Keratinocyte (primary cell): Measurements from ENCODE around the gene LYRM2. TPM values are rescaled to one million over a fixed set of nuclear protein-coding genes. Genes with fewer than 3 reads are reported as not detected.

Experiments
- DNase-seq: peaks from one replicate; pipeline ENCODE4 v3.0.0-alpha.2; 2011; ENCODE audit warnings: low read depth, missing footprints, low spot score
- FAIRE-seq: peaks from 2 replicates; lab custom pipeline; 2011; peaks lifted over from hg19 to GRCh38; lab: Jason Lieb, UNC
- H2AFZ ChIP-seq: 2 replicates; pipeline ENCODE4 v1.6.0; 2012; ENCODE audit warnings: low read length, control low read depth, inconsistent platforms; ENCODE audit not compliant: control insufficient read depth
- H3K27ac ChIP-seq: 2 replicates; pipeline ENCODE4 v1.5.1; 2011; ENCODE audit warnings: low read length; ENCODE audit not compliant: control insufficient read depth, insufficient read depth
- H3K27me3 ChIP-seq: 3 replicates; pipeline ENCODE4 v1.6.0; 2011; ENCODE audit warnings: low read length; ENCODE audit not compliant: control insufficient read depth, insufficient read depth; ENCODE audit errors: extremely low read depth
- H3K36me3 ChIP-seq, 2 experiments: 2 replicates in 1 of 2; 3 replicates in 1 of 2; pipeline ENCODE4 v1.5.1; 2011; ENCODE audit warnings: low read length in 2 of 2, mild to moderate bottlenecking in 1 of 2; ENCODE audit not compliant: control insufficient read depth in 2 of 2, insufficient read depth in 2 of 2; ENCODE audit errors: extremely low read depth in 1 of 2
- H3K4me1 ChIP-seq: 3 replicates; pipeline ENCODE4 v1.5.1; 2011; ENCODE audit warnings: low read length; ENCODE audit not compliant: control insufficient read depth, insufficient read depth; ENCODE audit errors: extremely low read depth
- H3K4me2 ChIP-seq: 3 replicates; pipeline ENCODE4 v1.6.0; 2011; ENCODE audit warnings: low read depth, low read length; ENCODE audit not compliant: control insufficient read depth, insufficient read depth; ENCODE audit errors: extremely low read depth
- H3K4me3 ChIP-seq, 3 experiments: fragments of 200-600 bp in 1 of 3; sonication (generic) in 1 of 3; 2 replicates in 2 of 3; 3 replicates in 1 of 3; pipeline ENCODE4 v1.5.1; 2011 to 2016; ENCODE audit warnings: low read length in 3 of 3, mild to moderate bottlenecking in 3 of 3, control low read depth in 2 of 3, inconsistent platforms in 1 of 3, low read depth in 1 of 3, mixed read lengths in 1 of 3, mixed run types in 1 of 3, moderate library complexity in 1 of 3; ENCODE audit not compliant: control insufficient read depth in 2 of 3, insufficient read depth in 2 of 3; ENCODE audit errors: extremely low read depth in 1 of 3
- H3K79me2 ChIP-seq: 2 replicates; pipeline ENCODE4 v1.6.0; 2012; ENCODE audit warnings: low read length; ENCODE audit not compliant: control insufficient read depth, insufficient read depth
- H3K9ac ChIP-seq: 3 replicates; pipeline ENCODE4 v1.6.0; 2011; ENCODE audit warnings: low read length; ENCODE audit not compliant: control insufficient read depth, insufficient read depth; ENCODE audit errors: extremely low read depth
- H3K9me1 ChIP-seq: 3 replicates; pipeline ENCODE4 v1.6.0; 2011; ENCODE audit warnings: low read length; ENCODE audit not compliant: control insufficient read depth, insufficient read depth; ENCODE audit errors: extremely low read depth
- H3K9me3 ChIP-seq: 2 replicates; pipeline ENCODE4 v1.5.1; 2012; ENCODE audit warnings: low read depth, low read length; ENCODE audit not compliant: control insufficient read depth
- H4K20me1 ChIP-seq: 3 replicates; pipeline ENCODE4 v1.6.0; 2011; ENCODE audit warnings: low read length; ENCODE audit not compliant: control insufficient read depth, insufficient read depth; ENCODE audit errors: extremely low read depth
- CTCF ChIP-seq, 3 experiments: IDR thresholded peaks in 1 of 3; conservative IDR thresholded peaks in 1 of 3; optimal IDR thresholded peaks in 1 of 3; 2 replicates in 2 of 3; 3 replicates in 1 of 3; pipeline versions ENCODE3 to v1.5.1; 2011; ENCODE audit warnings: low read length in 3 of 3, mild to moderate bottlenecking in 3 of 3, moderate library complexity in 2 of 3, control low read depth in 1 of 3, inconsistent platforms in 1 of 3; ENCODE audit not compliant: insufficient read depth in 2 of 3; ENCODE audit errors: extremely low read depth in 1 of 3
- EZH2 ChIP-seq: IDR thresholded peaks from one replicate; pipeline ENCODE4 v1.6.1; 2012; ENCODE audit warnings: inconsistent platforms, mild to moderate bottlenecking, low read length, moderate library complexity
- dilution Hi-C: fragments of 300-500 bp; cut with MboI; formaldehyde crosslinking; loops from one replicate; pipeline ENCODE4 v1.7.0; 2020; ENCODE audit warnings: low sequenced_read_pairs; ENCODE audit not compliant: extremely low pct_ligation_motif_present
- polyA plus RNA-seq, 5 experiments: library from polyadenylated mRNA; depleted of rRNA in 3 of 5; stranded (reverse) in 3 of 5; stranded (forward) in 1 of 5; unstranded in 1 of 5; fragments of >200 nt; gene quantifications; 1 replicate in 1 of 5; 2 replicates in 3 of 5; 3 replicates in 1 of 5; pipeline versions ENCODE4 v1.2.1 to v1.2.3, GENCODE V29; 2011 to 2012; ENCODE audit warnings: missing spikeins in 2 of 5, low read depth in 1 of 5, low replicate concordance in 1 of 5

LYRM2 gene
- polyA plus RNA-seq, 1 donor (not counting 4 experiments of a cell fraction or from before 2014, with no cell fraction given) = 43.0 TPM

GRCh38 chr6:89681983-89682564, 43.5 kb upstream of the LYRM2 start:
- Histone ChIP-seq H3K27me3 (no peaks in the 10 kb centered on the region), H2AFZ (no peak overlapping the region), H3K9ac (no peak overlapping the region), H3K9me3 (no peaks in the 10 kb centered on the region), H4K20me1 (no peaks in the 10 kb centered on the region), H3K9me1 (no peaks in the 10 kb centered on the region), H3K4me3 (no peak overlapping the region), H3K36me3 (peaks cover 35 to 62% of the 10 kb centered on the region in 2 experiments), H3K4me1 (no peaks in the 10 kb centered on the region), H3K79me2 (no peaks in the 10 kb centered on the region), H3K4me2 (no peak overlapping the region), H3K27ac (no peak overlapping the region)
- dilution Hi-C loops = no loop called here
- DNase-seq (no peak), FAIRE-seq (no peak)
- TF ChIP-seq CTCF (optimal IDR thresholded peaks at IDR 0.05 in 1 of 3, IDR thresholded peaks at IDR 0.05 in 1 of 3, conservative IDR thresholded peaks at IDR 0.05 in 1 of 3; ENCODE audit: extremely low read depth in 1 of 3, insufficient read depth in 2 of 3, low read length in 3 of 3) (no peak), EZH2 (no peak)

GRCh38 chr6:89680551-89680950, 42.0 kb upstream of the LYRM2 start:
- no peak for FAIRE-seq
- Histone ChIP-seq H3K9me1 (no peaks in the 10 kb centered on the region), H3K79me2 (no peaks in the 10 kb centered on the region), H3K36me3 (peaks cover 38 to 53% of the 10 kb centered on the region in 2 experiments), H3K27ac (no peak overlapping the region), H3K27me3 (no peaks in the 10 kb centered on the region), H2AFZ (no peak overlapping the region), H4K20me1 (no peaks in the 10 kb centered on the region), H3K4me3 (no peak overlapping the region), H3K9ac (no peak overlapping the region), H3K4me2 (no peak overlapping the region), H3K9me3 (no peaks in the 10 kb centered on the region), H3K4me1 (no peaks in the 10 kb centered on the region)
- dilution Hi-C loops = no loop called here
- DNase-seq = no peak
- TF ChIP-seq CTCF (optimal IDR thresholded peaks at IDR 0.05 in 1 of 3, IDR thresholded peaks at IDR 0.05 in 1 of 3, conservative IDR thresholded peaks at IDR 0.05 in 1 of 3; ENCODE audit: extremely low read depth in 1 of 3, insufficient read depth in 2 of 3, low read length in 3 of 3) = no peak
- no peak for TF ChIP-seq EZH2
